Uterus (tissue), 2 donors: ENCODE measurements around the gene SWI5.

Experiments used
- CTCF ChIP-seq, 4 experiments: fragments of 200-600 bp in 2 of 4; fragments of 450-650 bp in 2 of 4; sonication (generic) in 2 of 4; IDR thresholded peaks; one replicate each; pipeline ENCODE4 v1.5.1; 2016 to 2019; ENCODE audit warnings: antibody characterized with exemption in 4 of 4, mild to moderate bottlenecking in 2 of 4, moderate library complexity in 1 of 4
- POLR2A ChIP-seq, 2 donors: fragments of 450-650 bp; IDR thresholded peaks; one replicate each; pipeline ENCODE4 v1.6.1; 2016; ENCODE audit warnings: antibody characterized with exemption in 2 of 2, mild to moderate bottlenecking in 1 of 2, moderate library complexity in 1 of 2

- no peak for TF ChIP-seq CTCF (IDR thresholded peaks at IDR 0.05)
- TF ChIP-seq POLR2A (IDR thresholded peaks at IDR 0.05): no peak
These were observed 59.8 kb downstream of the SWI5 start for GRCh38 chr9:128335914-128336313.
